Panc1 (cell line): ENCODE measurements around the gene PKP1. TPM values are rescaled to one million over a fixed set of nuclear protein-coding genes. Genes with fewer than 3 reads are reported as not detected.

Experiments used
- ATAC-seq: fragments of 200-7000 bp; cut with Tn5 transposase; 2 replicates; pipeline ENCODE4 v1.9.1; 2020; ENCODE audit warnings: mild to moderate bottlenecking, moderate library complexity
- BruUV-seq: library from RNA; stranded (reverse); fragments of 400-500 nt; replicated peaks from 2 replicates; lab custom pipeline; 2021; lab: Mats Ljungman, UMichigan
- CTCF ChIA-PET: fragments of 300-600 bp; sonication (Branson Sonifier 250); formaldehyde crosslinking; loops from one replicate; lab custom pipeline; 2022; ENCODE audit warnings: antibody characterized with exemption; lab: Charles Lee
- POLR2A ChIA-PET: fragments of 300-600 bp; sonication (Branson Sonifier 250); formaldehyde crosslinking; loops from one replicate; lab custom pipeline; 2022; ENCODE audit warnings: antibody characterized with exemption; lab: Charles Lee
- DNase-seq: peaks from one replicate; pipeline ENCODE4 v3.0.0-alpha.2; 2010; ENCODE audit warnings: low read depth, low spot score
- H3K27ac ChIP-seq: 2 replicates; pipeline ENCODE4 v1.5.1; 2011; ENCODE audit warnings: mild to moderate bottlenecking, low read length, inconsistent platforms
- H3K27me3 ChIP-seq: fragments of 200-500 bp; sonication (Bioruptor generic); 2 replicates; pipeline ENCODE4 v1.6.0; 2014; ENCODE audit warnings: low read length, inconsistent platforms; ENCODE audit not compliant: control insufficient read depth, insufficient read depth
- H3K36me3 ChIP-seq: fragments of 200-500 bp; sonication (Bioruptor generic); 2 replicates; pipeline ENCODE4 v1.5.1; 2014; ENCODE audit warnings: inconsistent platforms, mild to moderate bottlenecking, low read length, moderate library complexity; ENCODE audit not compliant: control insufficient read depth, insufficient read depth
- H3K4me1 ChIP-seq: 2 replicates; pipeline ENCODE4 v1.5.1; 2011; ENCODE audit warnings: inconsistent platforms, mild to moderate bottlenecking, low read length, moderate library complexity; ENCODE audit not compliant: control insufficient read depth, insufficient read depth
- H3K4me3 ChIP-seq, 2 experiments: 2 replicates each; pipeline ENCODE4 v1.5.1; 2011 to 2012; ENCODE audit warnings: low read depth in 2 of 2, low read length in 2 of 2, mild to moderate bottlenecking in 2 of 2, inconsistent platforms in 1 of 2, moderate library complexity in 1 of 2
- H3K9me3 ChIP-seq: fragments of 200-500 bp; sonication (Bioruptor generic); 2 replicates; pipeline ENCODE4 v1.5.1; 2014; ENCODE audit warnings: low read depth, mild to moderate bottlenecking, inconsistent platforms, low read length, moderate library complexity; ENCODE audit not compliant: control insufficient read depth, insufficient read depth
- POLR2AphosphoS5 ChIP-seq: IDR thresholded peaks from 2 replicates; pipeline ENCODE4 v1.6.1; 2012; ENCODE audit warnings: mild to moderate bottlenecking, low read depth, low read length, moderate library complexity
- SIN3A ChIP-seq: IDR thresholded peaks from 2 replicates; pipeline ENCODE4 v1.6.1; 2012; ENCODE audit warnings: low read depth, mild to moderate bottlenecking, low read length, moderate library complexity, borderline replicate concordance; ENCODE audit not compliant: insufficient read depth
- TCF7L2 ChIP-seq: IDR thresholded peaks from 2 replicates; pipeline ENCODE4 v1.6.1; 2011; ENCODE audit warnings: mild to moderate bottlenecking, low read depth, low read length, inconsistent platforms
- in situ Hi-C: cut with HindIII; loops from 2 replicates; pipeline ENCODE4 v1.10.0; 2016; ENCODE audit warnings: low sequenced_read_pairs, low pct_unique_long_range_greater_than_20kb
- intact Hi-C: fragments of 100-400 bp; cut with micrococcal nuclease; formaldehyde crosslinking; loops from one replicate; pipeline ENCODE4 v1.10.0; 2022; ENCODE audit not compliant: unreplicated experiment
- total RNA-seq: library from RNA; stranded (reverse); gene quantifications from one replicate; pipeline ENCODE4 v1.2.1, GENCODE V29; 2021; ENCODE audit not compliant: unreplicated experiment
- TF ChIP-seq, protein P1 (sequence below): fragments of 450-650 bp; IDR thresholded peaks from 2 replicates; pipeline ENCODE4 v1.5.1; 2017; ENCODE audit warnings: mild to moderate bottlenecking
- TF ChIP-seq, protein P2 (sequence below), 2 experiments: IDR thresholded peaks; 2 replicates each; pipeline ENCODE4 v1.6.1; 2011 to 2012; ENCODE audit warnings: low read depth in 2 of 2, control low read depth in 1 of 2, low read length in 1 of 2, mild to moderate bottlenecking in 1 of 2, moderate library complexity in 1 of 2; ENCODE audit not compliant: insufficient read depth in 1 of 2

Gene PKP1
- total RNA-seq, 1 experiment from 2014 or later, result 0.44 TPM

DNA sequence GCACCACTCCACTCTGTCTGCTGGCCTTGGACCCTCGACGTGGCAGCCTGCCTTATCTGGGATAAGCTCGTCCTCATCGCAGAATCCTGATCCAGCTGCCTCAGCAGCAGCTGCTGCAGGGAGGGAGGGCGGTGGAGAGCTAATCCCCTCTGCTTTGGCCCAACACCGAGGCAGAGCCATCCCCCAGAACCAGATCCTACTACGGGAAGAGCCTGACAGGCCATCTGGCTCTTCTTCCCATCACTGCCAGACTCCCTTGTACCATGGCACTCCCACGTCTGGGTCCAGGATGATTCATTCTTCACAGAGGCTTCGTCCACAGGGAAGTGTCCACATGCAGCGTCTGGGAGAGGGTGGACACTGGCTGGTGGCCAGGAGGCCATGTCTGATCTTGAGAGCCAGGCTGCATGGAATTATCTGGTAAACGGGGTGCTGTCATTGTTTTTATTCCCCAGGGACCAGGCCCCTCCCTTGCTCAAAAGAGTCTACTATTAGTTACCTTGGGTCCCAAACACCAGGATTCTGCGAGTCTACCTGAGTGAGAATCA, 14.6 kb upstream of the PKP1 start:
- no peaks in the 10 kb centered on the region for H3K4me1 ChIP-seq
- H3K4me3 ChIP-seq, result no peak overlapping the region
- intact Hi-C loops, result no loop called here
- H3K27ac ChIP-seq, result no peak overlapping the region
- H3K9me3 ChIP-seq, result no peaks in the 10 kb centered on the region
- no TSS peak for BruUV-seq
- TF ChIP-seq, protein P1, sequence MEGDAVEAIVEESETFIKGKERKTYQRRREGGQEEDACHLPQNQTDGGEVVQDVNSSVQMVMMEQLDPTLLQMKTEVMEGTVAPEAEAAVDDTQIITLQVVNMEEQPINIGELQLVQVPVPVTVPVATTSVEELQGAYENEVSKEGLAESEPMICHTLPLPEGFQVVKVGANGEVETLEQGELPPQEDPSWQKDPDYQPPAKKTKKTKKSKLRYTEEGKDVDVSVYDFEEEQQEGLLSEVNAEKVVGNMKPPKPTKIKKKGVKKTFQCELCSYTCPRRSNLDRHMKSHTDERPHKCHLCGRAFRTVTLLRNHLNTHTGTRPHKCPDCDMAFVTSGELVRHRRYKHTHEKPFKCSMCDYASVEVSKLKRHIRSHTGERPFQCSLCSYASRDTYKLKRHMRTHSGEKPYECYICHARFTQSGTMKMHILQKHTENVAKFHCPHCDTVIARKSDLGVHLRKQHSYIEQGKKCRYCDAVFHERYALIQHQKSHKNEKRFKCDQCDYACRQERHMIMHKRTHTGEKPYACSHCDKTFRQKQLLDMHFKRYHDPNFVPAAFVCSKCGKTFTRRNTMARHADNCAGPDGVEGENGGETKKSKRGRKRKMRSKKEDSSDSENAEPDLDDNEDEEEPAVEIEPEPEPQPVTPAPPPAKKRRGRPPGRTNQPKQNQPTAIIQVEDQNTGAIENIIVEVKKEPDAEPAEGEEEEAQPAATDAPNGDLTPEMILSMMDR, result no peak
- TF ChIP-seq, protein P2, sequence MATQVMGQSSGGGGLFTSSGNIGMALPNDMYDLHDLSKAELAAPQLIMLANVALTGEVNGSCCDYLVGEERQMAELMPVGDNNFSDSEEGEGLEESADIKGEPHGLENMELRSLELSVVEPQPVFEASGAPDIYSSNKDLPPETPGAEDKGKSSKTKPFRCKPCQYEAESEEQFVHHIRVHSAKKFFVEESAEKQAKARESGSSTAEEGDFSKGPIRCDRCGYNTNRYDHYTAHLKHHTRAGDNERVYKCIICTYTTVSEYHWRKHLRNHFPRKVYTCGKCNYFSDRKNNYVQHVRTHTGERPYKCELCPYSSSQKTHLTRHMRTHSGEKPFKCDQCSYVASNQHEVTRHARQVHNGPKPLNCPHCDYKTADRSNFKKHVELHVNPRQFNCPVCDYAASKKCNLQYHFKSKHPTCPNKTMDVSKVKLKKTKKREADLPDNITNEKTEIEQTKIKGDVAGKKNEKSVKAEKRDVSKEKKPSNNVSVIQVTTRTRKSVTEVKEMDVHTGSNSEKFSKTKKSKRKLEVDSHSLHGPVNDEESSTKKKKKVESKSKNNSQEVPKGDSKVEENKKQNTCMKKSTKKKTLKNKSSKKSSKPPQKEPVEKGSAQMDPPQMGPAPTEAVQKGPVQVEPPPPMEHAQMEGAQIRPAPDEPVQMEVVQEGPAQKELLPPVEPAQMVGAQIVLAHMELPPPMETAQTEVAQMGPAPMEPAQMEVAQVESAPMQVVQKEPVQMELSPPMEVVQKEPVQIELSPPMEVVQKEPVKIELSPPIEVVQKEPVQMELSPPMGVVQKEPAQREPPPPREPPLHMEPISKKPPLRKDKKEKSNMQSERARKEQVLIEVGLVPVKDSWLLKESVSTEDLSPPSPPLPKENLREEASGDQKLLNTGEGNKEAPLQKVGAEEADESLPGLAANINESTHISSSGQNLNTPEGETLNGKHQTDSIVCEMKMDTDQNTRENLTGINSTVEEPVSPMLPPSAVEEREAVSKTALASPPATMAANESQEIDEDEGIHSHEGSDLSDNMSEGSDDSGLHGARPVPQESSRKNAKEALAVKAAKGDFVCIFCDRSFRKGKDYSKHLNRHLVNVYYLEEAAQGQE (IDR thresholded peaks at IDR 0.05; ENCODE audit: insufficient read depth in 1 of 2, low read depth in 2 of 2, low read length in 1 of 2), result no peak
- TF ChIP-seq SIN3A (no peak), TCF7L2 (no peak), POLR2AphosphoS5 (no peak)
- DNase-seq, result no peak
- in situ Hi-C loops, result no loop called here
- no peaks in the 10 kb centered on the region for H3K36me3 ChIP-seq
- ChIA-PET CTCF (no interaction called here), POLR2A (no interaction called here)
- H3K27me3 ChIP-seq, result peaks cover 4% of the 10 kb centered on the region; the same call in 1 of the 2 replicates
- no peak for ATAC-seq

DNA sequence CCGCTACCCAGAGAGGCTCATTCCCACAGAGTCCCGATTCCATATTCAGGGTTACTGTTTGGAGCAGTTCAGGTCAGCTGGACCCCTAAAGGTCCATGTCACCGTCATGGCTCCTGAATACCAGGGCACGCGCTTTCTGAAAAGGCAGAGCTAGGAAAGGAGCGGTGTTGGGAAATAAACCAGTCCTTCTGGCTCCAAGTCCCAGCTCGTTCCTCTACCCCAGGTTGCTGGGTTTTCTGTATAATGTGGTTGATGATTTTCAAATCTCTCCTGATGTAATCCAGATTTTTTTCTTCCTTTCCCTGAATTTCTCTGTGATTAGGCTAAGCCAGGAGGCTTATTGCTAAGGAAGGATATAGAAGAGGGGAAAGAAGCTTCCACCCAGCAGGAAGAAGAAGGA, 14.0 kb upstream of the PKP1 start:
- in situ Hi-C loops (no loop called here), intact Hi-C loops (no loop called here)
- Histone ChIP-seq H3K4me1 (no peaks in the 10 kb centered on the region), H3K27me3 (peaks cover 4% of the 10 kb centered on the region; the same call in 1 of the 2 replicates), H3K36me3 (no peaks in the 10 kb centered on the region), H3K27ac (no peak overlapping the region), H3K4me3 (no peak overlapping the region), H3K9me3 (no peaks in the 10 kb centered on the region)
- DNase-seq (no peak), ATAC-seq (no peak)
- ChIA-PET POLR2A (no interaction called here), CTCF (no interaction called here)
- TF ChIP-seq, protein P2 (IDR thresholded peaks at IDR 0.05; ENCODE audit: insufficient read depth in 1 of 2, low read depth in 2 of 2, low read length in 1 of 2), result no peak
- TF ChIP-seq, protein P1, result no peak
- no peak for TF ChIP-seq TCF7L2
- TF ChIP-seq SIN3A, result no peak
- TF ChIP-seq POLR2AphosphoS5, result no peak
- BruUV-seq, result no TSS peak
